Measurements from ENCODE around the gene DNM3.

DNM3 gene

GRCh38 chr1:172417557-172417956 is 576.3 kb downstream of the DNM3 start:
- DNase-seq (ENCODE audit: insufficient read length, low spot score) (no peak), FAIRE-seq (no peak)
- TF ChIP-seq CTCF (IDR thresholded peaks at IDR 0.05; ENCODE audit: insufficient read depth, missing control alignments): no peak

GRCh38 chr1:172420385-172420784 is 579.1 kb downstream of the DNM3 start, which contains the start of gene C1orf105:
Gene C1orf105, plus strand, starts transcription at chr1:172420685. Its CDS starts 201 bp downstream, at chr1:172420886.
- peak; percentile 21 for FAIRE-seq
- TF ChIP-seq CTCF (IDR thresholded peaks at IDR 0.05; ENCODE audit: insufficient read depth, missing control alignments): no peak
- DNase-seq (ENCODE audit: insufficient read length, low spot score): no peak

GRCh38 chr1:172421974-172422604 is 580.8 kb downstream of the DNM3 start:
- DNase-seq (ENCODE audit: insufficient read length, low spot score): no peak
- no peak for TF ChIP-seq CTCF (IDR thresholded peaks at IDR 0.05; ENCODE audit: insufficient read depth, missing control alignments)
- FAIRE-seq: no peak

- no peak for TF ChIP-seq CTCF (IDR thresholded peaks at IDR 0.05; ENCODE audit: insufficient read depth, missing control alignments)
- no peak for FAIRE-seq
- no peak for DNase-seq (ENCODE audit: insufficient read length, low spot score)
Observed at GRCh38 chr1:172423336-172423735, 582.0 kb downstream of the DNM3 start.

GRCh38 chr1:172425339-172425738 is 584.0 kb downstream of the DNM3 start:
- FAIRE-seq: no peak
- no peak for DNase-seq (ENCODE audit: insufficient read length, low spot score)

GRCh38 chr1:172427191-172427590 is 585.9 kb downstream of the DNM3 start:
- TF ChIP-seq CTCF (IDR thresholded peaks at IDR 0.05; ENCODE audit: insufficient read depth, missing control alignments): no peak
- DNase-seq (ENCODE audit: insufficient read length, low spot score): no peak
- no peak for FAIRE-seq

More at GRCh38 chr1:172425339-172425738, 584.0 kb downstream of the DNM3 start:
- no peak for TF ChIP-seq CTCF (IDR thresholded peaks at IDR 0.05; ENCODE audit: insufficient read depth, missing control alignments)

- FAIRE-seq: no peak
- TF ChIP-seq CTCF (IDR thresholded peaks at IDR 0.05; ENCODE audit: insufficient read depth, missing control alignments): peak; percentile 55
- DNase-seq (ENCODE audit: insufficient read length, low spot score): no peak
Observed at GRCh38 chr1:172429331-172430127, 588.2 kb downstream of the DNM3 start.

Data from D721Med (cell line).